Measurements from ENCODE around the gene SRSF2. TPM values are rescaled to one million over a fixed set of nuclear protein-coding genes. Genes with fewer than 3 reads are reported as not detected.
"Not testable (repeated sequence)": the region's sequence is repeated elsewhere in the genome, so short reads cannot be mapped to it uniquely, and the experiment has no call there.

The SRSF2 gene
- total and polyA plus RNA-seq, 5 donors from 2014 or later = 86.0 to 444 (median 97.5) TPM

DNA sequence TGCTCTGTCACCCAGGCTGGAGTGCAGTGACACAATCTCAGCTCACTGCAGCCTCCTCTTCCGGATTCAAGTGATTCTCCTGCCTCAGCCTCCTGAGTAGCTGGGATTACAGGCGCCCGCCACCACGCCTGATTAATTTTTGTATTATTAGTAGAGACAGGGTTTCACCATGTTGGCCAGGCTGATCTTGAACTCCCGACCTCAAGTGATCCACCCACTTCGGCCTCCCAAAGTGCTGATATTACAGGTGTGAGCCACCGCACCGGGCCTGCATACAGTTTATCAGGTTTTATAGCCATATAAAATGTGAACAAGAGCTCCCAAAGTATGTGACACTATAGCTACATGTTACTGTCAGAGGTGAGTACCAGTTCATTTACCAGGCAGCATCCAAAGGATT is 14.2 kb downstream of the SRSF2 start:
- DNase-seq; H3K27me3 Mint-ChIP-seq; H3K27me3 ChIP-seq (ENCODE audit: control insufficient read depth, insufficient read depth, low read length); H3K9me3 ChIP-seq (ENCODE audit: control insufficient read depth in 2 of 2, low read length in 2 of 2); ATAC-seq (ENCODE audit: low read depth in 2 of 2); H3K27ac ChIP-seq (ENCODE audit: insufficient read depth, low read length, poor library complexity, severe bottlenecking); H3K4me3 ChIP-seq (ENCODE audit: low read depth, low read length); H3K27ac Mint-ChIP-seq; H3K9me3 Mint-ChIP-seq: not testable (repeated sequence)
- Mint-ChIP-seq H3K36me3 (peaks cover 48% of the 10 kb centered on the region), H3K4me3 (peak overlapping the region in 3 of 4 donors; percentile 41 to 98 (median 50)), H3K4me1 (peaks cover 12 to 64% (median 40%) of the 10 kb centered on the region in 4 donors)
- H3K36me3 ChIP-seq (ENCODE audit: control insufficient read depth, insufficient read depth, low read length) = peaks cover 55% of the 10 kb centered on the region
- H3K4me1 ChIP-seq (ENCODE audit: control insufficient read depth, insufficient read depth, low read length, poor library complexity, severe bottlenecking) = peaks cover 24% of the 10 kb centered on the region

DNA sequence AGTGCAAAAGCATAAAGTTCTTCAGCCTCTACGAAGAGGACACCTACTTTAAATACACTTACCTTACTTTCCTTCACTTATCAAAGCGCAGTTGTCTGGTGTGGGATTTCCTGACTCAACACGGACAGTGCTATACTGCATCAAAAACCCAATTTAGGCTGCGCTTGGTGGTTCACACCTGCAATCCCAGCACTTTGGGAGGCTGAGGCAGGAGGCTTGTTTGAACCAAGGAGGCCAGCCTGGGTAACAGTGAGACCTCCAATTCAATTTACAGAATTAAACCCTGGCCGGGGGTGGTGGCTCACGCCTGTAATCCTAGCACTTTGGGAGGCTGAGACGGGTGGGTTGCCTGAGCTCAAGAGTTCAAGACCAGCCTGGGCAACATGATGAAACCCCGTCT is 14.9 kb downstream of the SRSF2 start:
- no peak overlapping the region for H3K27ac ChIP-seq (ENCODE audit: insufficient read depth, low read length, poor library complexity, severe bottlenecking)
- peaks cover 61% of the 10 kb centered on the region for H3K36me3 ChIP-seq (ENCODE audit: control insufficient read depth, insufficient read depth, low read length)
- Mint-ChIP-seq H3K27me3 (no peaks in the 10 kb centered on the region), H3K9me3 (peaks cover 0 to 4% (median 0%) of the 10 kb centered on the region in 7 donors), H3K27ac (peak overlapping the region in 2 of 3 donors; percentile 20 to 21), H3K36me3 (peaks cover 45% of the 10 kb centered on the region), H3K4me1 (peaks cover 6 to 57% (median 33%) of the 10 kb centered on the region in 4 donors), H3K4me3 (peak overlapping the region in 2 of 4 donors; percentile 13 to 14)
- no peak overlapping the region for H3K4me3 ChIP-seq (ENCODE audit: low read depth, low read length)
- DNase-seq (no peak), ATAC-seq (ENCODE audit: low read depth in 2 of 2) (no peak)
- peaks cover 18% of the 10 kb centered on the region for H3K4me1 ChIP-seq (ENCODE audit: control insufficient read depth, insufficient read depth, low read length, poor library complexity, severe bottlenecking)
- H3K9me3 ChIP-seq (ENCODE audit: control insufficient read depth in 2 of 2, low read length in 2 of 2) = no peaks in the 10 kb centered on the region
- no peaks in the 10 kb centered on the region for H3K27me3 ChIP-seq (ENCODE audit: control insufficient read depth, insufficient read depth, low read length)

DNA sequence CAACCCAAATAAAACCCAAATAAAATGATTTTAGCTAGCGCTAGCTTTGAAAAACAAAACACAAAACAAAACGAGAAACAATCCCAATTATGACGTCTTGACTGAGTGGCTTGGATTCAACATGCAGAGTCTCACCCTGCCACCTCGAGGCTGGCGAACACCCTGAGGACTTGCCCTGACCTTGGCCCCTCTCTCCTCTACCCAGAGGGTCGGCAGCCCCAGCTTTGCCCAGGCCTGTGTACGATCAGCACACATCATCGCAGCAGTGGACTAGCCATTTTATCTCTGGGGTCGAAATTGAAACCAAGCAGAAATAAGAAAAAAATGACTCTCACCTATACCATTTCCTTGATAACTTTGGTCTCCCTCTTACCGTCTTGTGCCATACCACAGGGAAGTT is 15.7 kb downstream of the SRSF2 start:
- peaks cover 0 to 4% (median 0%) of the 10 kb centered on the region in 7 donors for H3K9me3 Mint-ChIP-seq
- no peak for DNase-seq
- Histone ChIP-seq H3K9me3 (ENCODE audit: control insufficient read depth in 2 of 2, low read length in 2 of 2) (no peaks in the 10 kb centered on the region), H3K36me3 (ENCODE audit: control insufficient read depth, insufficient read depth, low read length) (peaks cover 69% of the 10 kb centered on the region), H3K4me1 (ENCODE audit: control insufficient read depth, insufficient read depth, low read length, poor library complexity, severe bottlenecking) (peaks cover 18% of the 10 kb centered on the region), H3K27me3 (ENCODE audit: control insufficient read depth, insufficient read depth, low read length) (no peaks in the 10 kb centered on the region), H3K27ac (ENCODE audit: insufficient read depth, low read length, poor library complexity, severe bottlenecking) (no peak overlapping the region), H3K4me3 (ENCODE audit: low read depth, low read length) (no peak overlapping the region)
- H3K27me3 Mint-ChIP-seq = no peaks in the 10 kb centered on the region
- H3K4me1 Mint-ChIP-seq = peaks cover 6 to 55% (median 32%) of the 10 kb centered on the region in 4 donors
- H3K4me3 Mint-ChIP-seq = peak overlapping the region in 2 of 4 donors; percentile 12 to 14
- peaks cover 46% of the 10 kb centered on the region for H3K36me3 Mint-ChIP-seq
- ATAC-seq (ENCODE audit: low read depth in 2 of 2) = no peak
- peak overlapping the region in 2 of 3 donors; percentile 20 to 21 for H3K27ac Mint-ChIP-seq

DNA sequence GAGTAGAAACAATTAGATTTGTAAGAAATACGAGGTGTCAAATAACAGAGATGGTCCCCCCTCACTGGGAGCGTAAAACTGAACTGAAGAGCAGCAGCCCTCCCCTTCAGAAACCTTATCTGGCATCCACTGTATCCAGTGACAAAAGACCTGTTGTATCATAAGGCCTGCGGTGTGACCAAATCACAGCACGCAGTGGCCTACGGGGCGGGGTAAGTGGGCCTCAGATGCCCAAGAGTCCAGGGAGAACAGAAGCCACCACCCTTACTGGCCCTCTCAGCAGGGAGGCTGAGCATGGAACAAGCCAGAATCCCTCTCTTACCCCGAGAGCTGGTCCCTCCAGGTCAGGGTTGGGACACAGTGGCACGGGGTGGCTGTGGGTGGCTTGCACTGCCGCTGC is 16.2 kb downstream of the SRSF2 start:
- Histone ChIP-seq H3K36me3 (ENCODE audit: control insufficient read depth, insufficient read depth, low read length) (peaks cover 75% of the 10 kb centered on the region), H3K27me3 (ENCODE audit: control insufficient read depth, insufficient read depth, low read length) (no peaks in the 10 kb centered on the region), H3K4me3 (ENCODE audit: low read depth, low read length) (no peak overlapping the region), H3K9me3 (ENCODE audit: control insufficient read depth in 2 of 2, low read length in 2 of 2) (no peaks in the 10 kb centered on the region), H3K27ac (ENCODE audit: insufficient read depth, low read length, poor library complexity, severe bottlenecking) (no peak overlapping the region), H3K4me1 (ENCODE audit: control insufficient read depth, insufficient read depth, low read length, poor library complexity, severe bottlenecking) (peaks cover 17% of the 10 kb centered on the region)
- DNase-seq (no peak), ATAC-seq (ENCODE audit: low read depth in 2 of 2) (no peak)
- H3K27ac Mint-ChIP-seq = peak overlapping the region in 2 of 3 donors; percentile 28 to 42
- peaks cover 51% of the 10 kb centered on the region for H3K36me3 Mint-ChIP-seq
- peaks cover 6 to 57% (median 32%) of the 10 kb centered on the region in 4 donors for H3K4me1 Mint-ChIP-seq
- H3K27me3 Mint-ChIP-seq = no peaks in the 10 kb centered on the region
- H3K4me3 Mint-ChIP-seq = peak overlapping the region in 2 of 4 donors; percentile 3 to 61
- peaks cover 0 to 4% (median 0%) of the 10 kb centered on the region in 7 donors for H3K9me3 Mint-ChIP-seq

DNA sequence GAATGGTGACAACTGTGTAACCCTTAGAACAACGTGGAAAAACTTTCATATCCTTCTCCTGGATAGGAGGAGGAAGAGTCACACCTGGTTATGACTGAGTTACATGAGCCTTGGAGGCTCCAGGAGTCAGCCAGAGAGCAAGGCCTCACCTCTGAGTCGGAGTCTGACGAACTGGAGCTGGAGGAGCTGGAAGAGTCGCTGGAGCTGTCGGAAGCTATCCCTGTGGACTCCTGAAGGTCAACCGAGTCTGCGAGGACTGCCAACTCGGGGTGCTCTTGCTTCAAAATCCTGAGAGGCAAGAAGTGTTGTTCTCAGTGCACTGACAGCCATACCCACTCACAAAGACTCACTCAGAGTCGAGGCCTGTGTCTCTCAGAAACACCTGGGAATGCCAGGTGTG is 16.9 kb downstream of the SRSF2 start:
- peaks cover 0 to 58% (median 33%) of the 10 kb centered on the region in 4 donors for H3K4me1 Mint-ChIP-seq
- peak overlapping the region in 1 of 4 donors; percentile 3 for H3K4me3 Mint-ChIP-seq
- no peak overlapping the region for H3K27ac Mint-ChIP-seq
- H3K36me3 Mint-ChIP-seq = peaks cover 53% of the 10 kb centered on the region
- H3K9me3 Mint-ChIP-seq = peaks cover 0 to 4% (median 0%) of the 10 kb centered on the region in 7 donors
- H3K27me3 ChIP-seq (ENCODE audit: control insufficient read depth, insufficient read depth, low read length) = no peaks in the 10 kb centered on the region
- no peak overlapping the region for H3K27ac ChIP-seq (ENCODE audit: insufficient read depth, low read length, poor library complexity, severe bottlenecking)
- peaks cover 81% of the 10 kb centered on the region for H3K36me3 ChIP-seq (ENCODE audit: control insufficient read depth, insufficient read depth, low read length)
- no peaks in the 10 kb centered on the region for H3K27me3 Mint-ChIP-seq
- no peaks in the 10 kb centered on the region for H3K9me3 ChIP-seq (ENCODE audit: control insufficient read depth in 2 of 2, low read length in 2 of 2)
- no peak overlapping the region for H3K4me3 ChIP-seq (ENCODE audit: low read depth, low read length)
- H3K4me1 ChIP-seq (ENCODE audit: control insufficient read depth, insufficient read depth, low read length, poor library complexity, severe bottlenecking) = peaks cover 12% of the 10 kb centered on the region
- no peak for DNase-seq
- no peak for ATAC-seq (ENCODE audit: low read depth in 2 of 2)

DNA sequence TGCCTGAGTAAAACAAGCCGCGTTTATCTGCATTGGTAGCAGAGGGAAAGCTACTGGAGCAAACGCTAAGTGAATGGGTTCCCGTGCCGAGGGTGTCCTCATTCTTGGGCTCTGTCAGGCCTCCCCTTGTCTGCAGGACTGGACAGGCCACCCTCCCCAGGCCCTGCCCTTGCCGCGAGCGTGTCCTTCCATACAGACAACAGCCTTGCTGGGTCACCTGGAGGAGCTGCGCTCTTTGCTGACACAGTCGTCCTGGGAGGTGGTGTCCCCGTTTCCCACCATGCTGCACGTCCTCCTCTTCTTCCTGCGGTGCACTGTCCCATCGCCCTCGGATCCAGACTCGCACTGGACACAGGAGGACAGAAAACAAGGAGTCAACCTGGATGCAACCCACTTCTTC is 18.6 kb downstream of the SRSF2 start:
- H3K4me3 Mint-ChIP-seq = no peak overlapping the region
- peaks cover 61% of the 10 kb centered on the region for H3K36me3 Mint-ChIP-seq

DNA sequence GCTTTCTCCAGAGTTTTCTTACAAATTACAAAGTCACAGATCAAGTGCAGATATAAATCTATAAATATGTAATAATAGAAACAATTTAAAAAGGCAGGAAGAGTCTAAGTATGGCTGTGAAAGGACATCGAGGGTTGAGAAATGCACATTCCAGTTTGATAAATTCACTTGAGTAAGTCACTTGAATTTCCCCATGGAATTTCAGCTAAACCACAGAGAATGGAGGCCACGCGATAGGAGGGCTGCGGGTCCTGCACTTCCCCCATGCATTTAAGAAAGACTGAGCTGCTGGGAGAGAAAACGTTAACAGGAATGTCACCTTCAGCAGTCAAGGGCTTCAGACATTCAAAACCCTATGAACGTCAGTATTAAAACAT is 20.3 kb downstream of the SRSF2 start:
- no peak for DNase-seq
- no peak for ATAC-seq (ENCODE audit: low read depth in 2 of 2)
- peaks cover 59% of the 10 kb centered on the region for H3K36me3 Mint-ChIP-seq
- H3K9me3 ChIP-seq (ENCODE audit: control insufficient read depth in 2 of 2, low read length in 2 of 2) = no peaks in the 10 kb centered on the region
- H3K4me3 ChIP-seq (ENCODE audit: low read depth, low read length) = no peak overlapping the region
- no peak overlapping the region for H3K27ac Mint-ChIP-seq
- H3K27me3 ChIP-seq (ENCODE audit: control insufficient read depth, insufficient read depth, low read length) = no peaks in the 10 kb centered on the region
- peak overlapping the region in 1 of 4 donors; percentile 30 for H3K4me3 Mint-ChIP-seq
- H3K9me3 Mint-ChIP-seq = no peaks in the 10 kb centered on the region
- H3K4me1 ChIP-seq (ENCODE audit: control insufficient read depth, insufficient read depth, low read length, poor library complexity, severe bottlenecking) = peaks cover 12% of the 10 kb centered on the region
- peak overlapping the region; percentile 2 for H3K27ac ChIP-seq (ENCODE audit: insufficient read depth, low read length, poor library complexity, severe bottlenecking)
- H3K4me1 Mint-ChIP-seq = peaks cover 5 to 39% (median 29%) of the 10 kb centered on the region in 4 donors
- H3K27me3 Mint-ChIP-seq = no peaks in the 10 kb centered on the region
- H3K36me3 ChIP-seq (ENCODE audit: control insufficient read depth, insufficient read depth, low read length) = peaks cover 70% of the 10 kb centered on the region

More for the DNA sequence above, 18.6 kb downstream of the SRSF2 start:
- ATAC-seq (ENCODE audit: low read depth in 2 of 2) (no peak), DNase-seq (no peak)
- Mint-ChIP-seq H3K9me3 (no peaks in the 10 kb centered on the region), H3K4me1 (peaks cover 5 to 47% (median 31%) of the 10 kb centered on the region in 4 donors), H3K27me3 (no peaks in the 10 kb centered on the region), H3K27ac (peak overlapping the region in 2 of 3 donors; percentile 14 to 46)
- Histone ChIP-seq H3K4me1 (ENCODE audit: control insufficient read depth, insufficient read depth, low read length, poor library complexity, severe bottlenecking) (peaks cover 12% of the 10 kb centered on the region), H3K27me3 (ENCODE audit: control insufficient read depth, insufficient read depth, low read length) (no peaks in the 10 kb centered on the region), H3K27ac (ENCODE audit: insufficient read depth, low read length, poor library complexity, severe bottlenecking) (no peak overlapping the region), H3K4me3 (ENCODE audit: low read depth, low read length) (no peak overlapping the region), H3K36me3 (ENCODE audit: control insufficient read depth, insufficient read depth, low read length) (peaks cover 79% of the 10 kb centered on the region), H3K9me3 (ENCODE audit: control insufficient read depth in 2 of 2, low read length in 2 of 2) (no peaks in the 10 kb centered on the region)

Measured in CD4-positive, CD25-positive, alpha-beta regulatory T cell (primary cell).